ENCODE measurements around the gene OSBPL3.
"Not testable (repeated sequence)": the region's sequence is repeated elsewhere in the genome, so short reads cannot be mapped to it uniquely, and the experiment has no call there.

The OSBPL3 gene

DNA sequence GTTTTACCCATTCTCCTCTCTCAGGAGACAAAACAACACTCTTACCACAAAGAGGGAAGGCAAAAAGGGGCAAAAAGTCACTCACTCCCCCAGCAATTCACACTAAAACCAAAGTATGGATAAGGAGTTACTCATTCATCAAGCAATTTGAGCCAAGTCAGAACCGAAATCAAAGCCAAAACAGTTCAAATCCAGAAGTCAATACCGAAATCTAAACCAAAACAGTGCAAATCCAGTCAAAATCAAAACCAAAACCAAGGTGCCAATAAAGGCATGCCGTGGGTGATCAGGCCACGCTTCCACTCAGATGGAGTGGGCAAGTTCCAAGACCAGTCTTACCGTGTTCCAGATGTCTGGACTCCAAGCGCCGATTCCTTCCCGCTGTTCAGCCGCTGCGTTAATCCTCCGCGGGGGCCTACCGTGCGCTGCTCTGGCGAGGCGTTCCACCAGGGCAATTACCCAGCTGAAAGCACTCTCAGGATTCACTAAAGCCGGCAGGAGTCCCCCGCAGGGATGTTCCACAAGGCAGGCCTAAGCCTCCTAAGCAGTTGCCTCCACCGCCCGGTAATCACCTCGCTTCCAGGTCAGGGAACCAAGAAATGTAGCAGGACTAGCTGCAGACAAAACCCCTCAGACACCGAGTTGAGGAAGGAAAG is 185.1 kb downstream of the OSBPL3 start:
- DNase-seq (ENCODE audit: low spot score), result not testable (repeated sequence)

DNA sequence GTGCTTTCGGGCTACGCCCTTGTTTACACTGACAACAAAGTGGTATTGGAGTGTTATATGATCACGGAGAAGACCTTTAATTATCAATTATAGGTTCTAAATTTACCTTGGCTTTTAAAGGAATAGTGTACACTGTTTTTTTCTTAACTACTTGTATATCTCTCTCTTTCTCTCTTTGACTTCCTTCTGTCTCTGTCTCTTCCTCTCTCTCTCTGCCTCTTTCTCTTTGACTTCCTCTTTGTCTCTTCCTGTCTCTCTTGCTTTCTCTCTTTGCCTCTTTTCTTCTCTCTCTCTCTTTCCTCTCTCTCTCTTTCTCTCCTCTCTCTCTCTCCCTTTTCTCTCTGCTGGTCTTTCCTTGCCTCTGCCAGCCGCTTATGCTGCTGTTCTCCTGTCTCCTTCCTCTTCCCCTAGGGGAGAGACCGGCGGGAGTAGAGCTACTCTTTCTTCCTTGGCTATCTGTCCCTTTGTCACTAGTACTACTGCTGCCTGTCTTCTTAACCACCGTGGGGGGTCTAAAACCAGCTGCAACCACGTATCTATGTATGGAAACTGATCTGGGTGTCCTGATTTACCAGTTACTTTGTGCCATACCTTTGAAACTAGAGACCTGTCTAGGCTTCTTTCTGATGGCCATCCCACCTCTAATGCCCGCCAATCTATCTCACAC is 185.9 kb downstream of the OSBPL3 start:
- no peak for DNase-seq (ENCODE audit: low spot score)

DNA sequence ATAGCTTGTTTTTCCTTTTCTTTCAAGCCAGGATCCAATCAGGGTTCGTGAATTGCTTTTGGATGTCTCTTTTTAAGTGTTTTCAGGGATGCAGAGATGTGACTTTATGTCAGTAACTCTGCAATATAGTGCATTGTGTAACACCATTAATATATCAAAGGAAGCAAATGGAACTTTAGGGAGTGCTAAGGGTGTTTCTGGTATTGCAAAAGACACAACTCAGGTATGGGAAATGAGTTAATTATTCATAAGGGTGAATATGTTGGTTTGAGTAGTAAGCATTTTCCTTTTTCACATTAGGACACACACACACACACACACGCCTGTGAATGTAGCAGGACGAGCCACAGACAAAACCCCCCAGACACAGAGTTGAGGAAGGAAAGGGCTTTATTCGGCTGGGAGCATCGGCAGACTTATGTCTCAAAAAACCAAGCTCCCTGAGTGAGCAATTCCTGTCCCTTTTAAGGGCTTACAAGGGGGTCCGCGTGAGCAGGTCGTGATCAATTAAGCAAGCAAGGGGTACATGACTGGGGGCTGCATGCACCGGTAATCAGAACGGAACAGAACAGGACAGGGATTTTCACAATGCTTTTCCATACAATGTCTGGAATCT is 190.9 kb downstream of the OSBPL3 start:
- DNase-seq (ENCODE audit: low spot score), result no peak

DNA sequence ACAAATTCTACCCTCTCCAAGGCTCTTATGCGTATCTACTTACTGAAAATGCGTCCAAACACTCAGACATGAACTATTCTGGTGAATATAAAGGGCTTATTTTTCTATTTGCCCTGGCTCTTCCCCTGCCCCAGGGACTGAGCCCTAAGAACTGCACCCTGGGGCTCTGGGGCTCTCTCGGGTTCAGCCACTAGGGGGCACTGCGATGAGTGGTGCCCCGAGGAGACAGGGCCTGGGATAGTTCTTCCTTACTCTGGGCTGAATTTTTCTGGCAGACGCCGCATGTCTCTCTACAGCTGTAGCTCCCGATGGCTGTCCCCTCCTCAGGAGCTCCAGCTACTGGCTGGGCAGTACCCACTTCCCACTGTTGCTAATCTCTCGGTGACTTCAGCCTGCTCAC is 191.9 kb downstream of the OSBPL3 start:
- DNase-seq (ENCODE audit: low spot score), result no peak

DNA sequence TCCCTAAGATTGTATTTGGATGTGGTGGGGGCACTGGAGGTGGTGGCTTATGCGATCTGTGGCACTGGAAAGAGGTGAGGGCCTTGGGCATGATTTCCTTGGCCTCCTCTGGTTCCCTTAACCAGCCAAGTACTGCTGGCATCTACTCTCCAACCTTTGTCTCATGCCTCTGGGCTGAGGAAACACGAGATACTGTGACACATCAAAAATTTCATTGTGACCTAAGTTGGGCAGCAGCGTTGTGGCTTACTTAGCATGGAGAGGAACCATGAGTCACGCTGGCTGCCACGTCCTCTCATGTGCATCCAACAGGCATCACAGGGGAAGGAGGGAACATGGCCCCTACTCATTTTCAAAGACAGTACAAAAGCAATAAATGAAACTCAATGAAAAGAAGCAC is 193.0 kb downstream of the OSBPL3 start:
- DNase-seq (ENCODE audit: low spot score), result no peak

DNA sequence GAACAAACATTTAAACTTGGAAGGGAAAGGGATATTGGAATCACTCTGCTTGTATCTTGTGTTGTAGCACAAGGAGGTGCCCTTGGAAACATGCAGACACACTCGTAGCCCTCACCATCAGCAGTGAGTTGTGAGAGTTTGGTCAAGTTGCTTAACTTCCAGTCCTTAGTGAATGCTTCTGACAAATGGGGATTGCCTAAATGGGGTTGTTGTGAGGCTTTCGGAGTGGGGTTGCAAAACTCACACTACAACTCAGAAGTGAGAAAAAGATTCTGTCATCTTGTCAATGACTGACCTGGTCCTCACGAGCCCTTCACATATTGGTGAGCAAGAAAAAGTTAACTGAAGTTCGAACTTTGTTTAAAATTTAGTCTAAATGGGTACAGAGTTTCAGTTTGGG is 193.7 kb downstream of the OSBPL3 start:
- no peak for DNase-seq (ENCODE audit: low spot score)

DNA sequence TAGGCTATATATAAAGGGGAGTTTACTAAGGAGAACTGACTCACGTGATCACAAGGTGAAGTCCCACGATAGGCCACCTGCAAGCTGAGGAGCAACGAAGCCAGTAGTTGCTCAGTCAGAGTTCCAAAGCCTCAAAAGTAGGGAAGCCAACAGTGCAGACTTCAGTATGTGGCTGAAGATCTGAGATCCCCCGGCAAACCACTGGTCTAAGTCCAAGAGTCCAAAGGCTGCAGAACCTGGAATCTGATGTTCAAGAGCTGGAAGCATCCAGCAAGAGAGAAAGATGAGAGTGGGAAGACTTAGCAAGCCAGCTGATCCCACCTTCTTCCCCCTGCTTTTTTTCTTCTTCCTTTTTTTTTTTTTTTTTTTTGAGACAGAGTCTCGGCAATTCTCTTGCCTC is 195.7 kb downstream of the OSBPL3 start:
- no peak for DNase-seq (ENCODE audit: low spot score)

DNA sequence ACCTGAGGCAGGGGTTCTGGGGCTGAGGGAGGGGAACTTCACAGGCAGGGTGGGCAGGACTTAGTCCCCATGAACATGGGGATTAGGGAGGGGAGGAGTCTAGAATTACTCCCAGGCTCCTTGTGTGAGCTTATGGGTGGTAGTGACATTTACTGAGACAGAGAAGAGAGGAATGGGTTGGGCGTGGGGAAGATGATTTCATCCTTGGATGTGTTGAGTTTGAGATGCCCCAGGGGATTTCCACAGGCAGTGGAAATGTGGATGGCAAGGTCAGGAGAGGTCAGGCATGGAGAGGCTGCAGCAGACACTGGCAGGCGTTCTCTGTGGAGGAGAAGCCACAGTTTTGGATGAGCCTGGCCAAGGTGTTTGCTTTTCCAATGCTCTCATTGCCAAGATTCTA is 196.3 kb downstream of the OSBPL3 start:
- no peak for DNase-seq (ENCODE audit: low spot score)

DNA sequence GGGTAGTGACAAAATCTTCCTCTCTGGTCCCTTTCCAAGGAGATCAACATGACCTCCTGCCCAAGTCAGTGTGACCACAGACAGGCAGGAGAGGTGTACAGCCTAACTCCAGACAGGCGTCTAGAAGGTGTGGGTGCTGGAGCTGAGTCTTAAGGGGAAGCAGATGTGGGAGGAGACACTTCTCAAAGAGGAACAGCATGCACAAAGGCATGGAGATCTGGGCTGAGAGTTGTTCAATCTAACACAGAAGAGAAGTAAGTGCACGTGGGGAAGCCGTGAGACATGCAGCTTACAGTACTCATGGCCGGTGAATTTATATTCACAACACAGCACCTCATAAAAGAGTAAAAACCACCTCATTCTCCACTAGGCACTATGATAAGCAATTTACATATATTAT is 198.9 kb downstream of the OSBPL3 start:
- no peak for DNase-seq (ENCODE audit: low spot score)

DNA sequence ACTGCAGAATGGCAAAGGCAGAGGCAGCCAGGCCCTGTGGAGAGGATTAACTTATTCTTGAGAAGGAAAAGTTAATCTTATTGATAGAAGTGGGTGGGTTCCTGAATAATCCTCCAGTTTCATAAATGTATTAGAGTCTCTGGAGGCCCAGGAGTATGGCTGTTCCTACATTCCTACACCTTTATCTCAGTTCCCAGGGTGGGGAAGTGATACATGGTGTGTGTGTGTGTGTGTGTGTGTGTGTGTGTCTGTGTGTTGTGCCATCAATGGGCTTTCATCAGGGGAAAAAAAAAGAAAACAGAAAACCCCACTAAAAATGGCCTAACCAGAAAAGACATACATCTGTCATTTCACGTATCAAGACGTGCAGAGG is 200.7 kb downstream of the OSBPL3 start:
- no peak for DNase-seq (ENCODE audit: low spot score)

DNA sequence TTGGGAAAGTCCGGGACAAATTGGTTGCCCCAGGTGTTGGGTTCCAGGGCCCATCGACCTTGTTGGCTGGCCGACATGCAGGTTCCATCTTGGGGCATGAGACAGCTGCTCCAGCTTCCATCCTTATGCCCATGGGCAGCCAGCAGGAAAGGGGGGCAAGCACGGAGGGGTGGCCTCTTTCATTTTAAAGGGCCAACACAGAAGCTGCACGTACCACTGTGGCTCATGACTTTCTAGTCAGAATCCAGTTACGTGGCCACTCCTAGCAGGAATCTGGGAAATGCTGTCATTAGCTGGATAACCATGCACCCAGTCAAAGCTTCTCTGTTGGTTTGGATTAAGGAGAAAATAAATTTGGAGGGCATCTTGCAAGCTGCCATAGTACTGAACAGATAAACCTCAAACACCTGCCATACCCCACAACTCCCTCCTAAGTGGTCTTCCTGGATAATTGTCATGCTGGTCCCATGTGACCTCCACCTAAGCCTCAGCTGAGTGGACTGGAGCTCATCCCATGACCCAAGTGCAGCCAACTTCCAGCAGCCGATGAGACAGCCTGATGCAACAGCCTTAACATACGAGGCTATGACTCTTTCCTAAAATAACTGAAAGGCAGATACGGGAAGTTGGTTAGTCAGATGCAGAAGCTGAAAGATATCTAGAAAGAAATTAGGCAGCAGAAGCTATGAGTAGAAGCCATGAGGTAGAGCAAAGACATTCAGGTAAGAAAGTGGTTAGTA is 201.3 kb downstream of the OSBPL3 start:
- DNase-seq (ENCODE audit: low spot score), result no peak

DNA sequence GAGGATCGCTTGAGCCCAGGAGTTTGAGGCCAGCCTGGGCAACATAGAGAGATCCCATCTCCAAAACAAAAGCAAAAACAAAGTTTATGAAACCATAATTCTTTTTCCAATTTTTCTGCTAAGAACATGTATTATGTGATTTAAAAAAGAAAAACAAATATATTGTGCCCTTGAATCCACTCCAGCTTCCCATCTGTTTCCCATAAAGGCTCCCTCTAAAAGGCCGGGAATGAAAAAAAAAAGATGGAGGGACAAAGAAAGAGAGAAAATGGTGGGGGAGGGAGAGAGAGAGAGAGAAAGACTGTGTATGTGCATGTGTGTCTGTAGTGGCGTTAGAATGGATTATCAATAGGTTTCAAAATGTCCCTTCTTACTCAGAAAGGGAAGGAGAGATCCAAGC is 202.2 kb downstream of the OSBPL3 start:
- DNase-seq (ENCODE audit: low spot score), result no peak

DNA sequence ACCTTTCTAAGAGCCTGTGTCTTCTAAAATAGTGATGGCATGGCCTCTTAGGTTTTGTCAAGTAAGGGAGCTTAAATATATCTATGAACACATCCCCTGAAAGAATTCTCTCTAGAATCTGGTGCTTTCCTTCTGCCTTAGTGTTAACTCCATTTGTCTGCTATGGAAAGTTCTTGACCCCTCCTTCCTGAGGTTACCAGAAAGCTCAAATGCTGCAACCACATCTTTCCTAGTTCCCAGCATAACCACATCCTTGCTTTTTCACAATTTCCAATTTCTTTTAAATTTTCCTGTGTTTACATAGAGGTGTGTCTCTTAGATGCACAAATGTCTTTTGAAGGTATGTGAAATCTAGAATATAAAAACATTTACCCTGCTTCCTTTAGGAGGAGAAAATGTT is 206.3 kb downstream of the OSBPL3 start:
- DNase-seq (ENCODE audit: low spot score), result no peak

DNA sequence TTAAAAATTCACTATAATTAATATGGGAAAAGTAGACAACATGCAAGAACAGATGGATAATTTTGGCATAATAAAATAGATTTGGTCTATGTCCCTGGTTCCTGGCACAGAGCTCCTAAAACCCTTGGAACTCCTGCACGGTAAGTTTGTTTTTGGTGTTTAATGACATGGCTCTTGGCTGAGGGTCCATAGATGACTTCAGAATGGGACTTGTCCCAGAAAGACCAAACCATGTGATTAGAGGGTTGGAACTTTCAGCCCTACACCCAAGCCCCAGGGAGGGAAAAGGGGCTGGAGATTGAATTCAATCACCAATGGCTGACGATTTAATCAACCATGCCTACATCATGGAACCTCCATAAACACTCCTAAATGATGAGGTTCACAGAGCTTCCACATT is 210.1 kb downstream of the OSBPL3 start:
- no peak for DNase-seq (ENCODE audit: low spot score)

DNA sequence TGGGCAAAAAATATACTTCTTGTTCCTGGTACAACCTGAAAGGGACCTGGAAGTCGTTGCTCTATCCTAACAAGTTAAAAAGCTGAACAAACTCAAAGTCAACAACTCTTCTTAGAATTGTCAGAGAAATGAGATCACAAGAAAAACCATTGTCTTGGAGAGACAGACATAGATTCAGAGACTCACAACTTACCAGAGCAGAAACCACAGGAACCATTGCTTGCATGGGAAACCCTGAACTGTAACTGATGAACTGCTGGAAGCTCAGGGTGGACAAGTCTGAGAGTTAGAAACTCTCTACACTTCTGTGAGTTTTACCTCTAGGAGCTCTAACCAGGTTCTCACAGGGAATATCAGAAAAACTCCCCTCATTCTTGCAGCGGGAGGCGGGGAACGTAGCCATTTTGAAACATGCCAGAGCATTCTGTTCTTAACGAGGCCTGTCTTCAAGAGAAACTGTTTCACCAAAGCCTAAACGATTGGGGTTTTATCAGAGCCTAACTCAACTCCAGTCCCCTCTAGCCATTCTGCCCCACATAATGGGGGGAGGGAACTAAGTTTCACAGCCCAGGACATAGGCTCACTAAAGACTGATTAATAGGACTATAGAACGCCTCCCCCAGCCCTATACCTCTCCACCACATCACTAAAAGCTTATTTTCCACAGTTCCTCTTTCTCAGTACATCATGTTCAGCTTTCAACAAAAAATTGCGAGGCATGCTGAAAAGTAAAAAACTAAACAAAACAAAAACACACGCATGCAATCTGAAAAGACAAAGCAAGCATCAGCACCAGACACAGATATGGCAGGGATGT is 210.8 kb downstream of the OSBPL3 start:
- no peak for DNase-seq (ENCODE audit: low spot score)

DNA sequence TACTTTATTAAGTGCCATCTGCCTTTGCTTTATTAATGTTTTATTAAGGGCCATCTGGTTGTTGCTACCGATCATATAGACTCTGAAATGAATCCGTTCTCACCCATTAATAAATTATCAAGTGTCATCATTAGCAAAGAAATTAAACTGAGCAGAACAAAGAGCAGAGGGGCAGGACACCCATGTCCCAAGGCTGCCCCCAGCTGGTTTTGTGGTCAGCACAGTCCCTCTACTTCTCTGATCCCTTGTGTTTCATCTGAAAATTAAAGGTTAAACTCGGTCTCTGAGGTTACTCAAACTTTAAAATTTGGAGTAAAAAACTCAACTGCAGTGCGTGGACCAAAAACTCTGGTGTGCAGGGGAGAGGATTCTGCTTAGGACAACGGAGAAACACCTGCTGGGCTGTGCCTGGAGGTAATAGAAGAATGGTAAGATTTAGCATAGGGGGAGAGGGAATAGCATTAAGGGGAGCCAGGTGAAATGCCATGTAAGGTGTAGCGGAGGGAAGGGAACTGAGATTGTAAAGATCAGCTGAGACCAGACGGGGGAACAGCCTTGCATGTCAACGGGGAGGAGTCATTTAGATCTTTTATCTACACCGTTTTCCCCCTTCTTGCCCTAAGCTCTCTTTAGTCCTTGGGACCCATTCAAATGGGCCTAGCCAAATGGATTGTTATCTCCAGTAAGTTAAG is 212.0 kb downstream of the OSBPL3 start:
- DNase-seq (ENCODE audit: low spot score), result no peak

DNA sequence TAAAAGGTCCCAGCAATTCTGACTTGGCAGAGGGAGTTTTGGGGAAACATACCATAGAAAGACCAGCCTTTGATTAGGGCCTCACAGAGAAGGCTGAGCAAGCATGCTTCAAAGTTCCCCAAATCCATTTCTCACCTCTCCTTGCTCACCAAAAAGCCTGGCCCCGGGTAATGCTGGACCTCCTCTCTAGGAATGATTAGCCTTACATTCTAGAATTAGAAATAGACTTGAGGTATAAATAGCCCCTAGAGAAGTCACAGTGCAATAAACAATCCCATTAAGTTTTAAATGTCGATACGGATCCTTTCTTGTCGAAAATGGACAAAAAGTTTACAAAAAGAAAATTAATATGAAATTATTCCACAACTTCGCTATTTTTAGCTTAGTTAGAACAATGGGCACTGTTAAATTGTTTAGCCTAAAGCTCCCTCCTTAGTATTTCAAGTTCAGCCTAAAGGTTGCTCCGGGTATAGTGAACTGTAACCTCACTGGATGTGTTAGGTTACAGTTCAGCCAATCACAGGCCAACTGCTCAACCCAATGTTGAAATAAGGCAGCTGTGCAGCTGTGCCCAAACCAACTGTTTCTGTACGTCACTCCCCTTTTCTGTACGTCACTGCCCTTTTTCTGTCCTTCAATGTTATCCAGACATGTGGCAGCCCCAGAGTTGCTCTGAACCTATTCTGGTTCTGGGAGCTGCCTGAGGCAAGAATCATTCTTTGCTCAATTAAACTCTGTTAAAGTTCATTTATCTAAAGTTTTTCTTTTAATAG is 214.8 kb downstream of the OSBPL3 start:
- DNase-seq (ENCODE audit: low spot score), result no peak

DNA sequence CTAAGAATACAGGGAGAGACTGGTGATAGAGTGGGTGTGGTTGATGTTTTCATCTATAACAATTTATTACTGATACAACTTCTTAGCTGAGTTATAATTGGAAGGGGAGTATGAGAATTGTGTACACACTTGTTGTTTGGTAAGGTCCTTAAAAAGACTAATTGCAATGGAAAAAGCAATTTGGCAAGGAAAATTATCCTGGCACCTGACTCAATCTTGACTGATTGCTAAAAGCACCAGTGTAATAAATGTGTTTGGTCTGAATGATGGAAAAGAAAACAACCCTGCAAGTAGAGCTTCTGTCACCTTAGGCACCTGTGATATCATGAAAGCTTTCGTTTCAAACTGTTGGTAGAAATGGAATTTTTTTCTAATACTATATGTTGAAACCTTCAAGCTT is 216.0 kb downstream of the OSBPL3 start:
- no peak for DNase-seq (ENCODE audit: low spot score)

DNA sequence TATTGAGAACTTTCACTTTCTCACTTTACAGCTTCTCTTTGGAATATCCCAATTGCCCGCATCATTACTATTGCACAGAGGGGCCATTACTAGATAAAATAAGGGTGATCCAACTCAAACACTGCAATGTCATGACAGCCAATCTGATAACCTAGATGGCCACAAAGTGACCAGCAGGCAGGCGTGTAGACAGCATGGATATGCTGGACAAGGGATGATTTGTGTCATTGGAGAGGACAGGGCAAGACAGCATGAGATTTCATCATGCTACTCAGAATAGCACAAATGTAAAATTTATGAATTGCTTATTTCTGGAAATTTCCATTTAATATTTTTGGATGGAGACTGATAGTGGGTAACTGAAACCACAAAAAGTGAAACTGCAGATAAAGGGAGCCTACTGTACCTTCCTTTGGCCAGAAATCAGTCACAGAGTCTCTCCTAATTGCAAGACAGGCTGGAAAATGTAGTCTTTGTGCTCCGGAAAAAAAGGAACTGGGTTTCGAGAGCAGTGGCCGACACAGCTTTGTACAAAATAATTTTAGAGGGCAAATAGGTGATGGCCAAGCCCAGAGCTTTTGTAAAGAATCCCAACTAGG is 216.6 kb downstream of the OSBPL3 start:
- no peak for DNase-seq (ENCODE audit: low spot score)

DNA sequence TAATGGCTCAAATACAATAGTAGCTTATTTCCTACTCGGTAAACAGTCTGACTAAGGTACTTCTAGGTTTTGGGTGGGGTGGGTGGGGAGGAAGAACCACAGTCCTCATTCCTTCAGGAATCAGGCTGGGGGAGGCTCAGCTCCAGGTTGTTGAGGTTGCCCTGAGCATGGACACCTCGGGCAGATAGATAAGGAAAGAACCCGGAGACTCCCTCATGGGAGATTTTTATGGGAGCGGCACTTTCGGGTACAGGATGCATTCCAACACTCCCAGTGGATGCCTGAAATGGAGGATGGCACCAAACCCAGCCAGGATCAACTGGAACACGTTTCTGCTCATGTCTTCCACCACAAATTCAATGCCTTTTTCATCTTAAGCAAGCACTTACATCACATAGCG is 217.2 kb downstream of the OSBPL3 start:
- DNase-seq (ENCODE audit: low spot score), result no peak

Measured in germinal center (tissue), 1 donor.